B cell (primary cell): ENCODE data around the gene FSHR. TPM values are rescaled to one million over a fixed set of nuclear protein-coding genes. Genes with fewer than 3 reads are reported as not detected.

Experiments
- ATAC-seq: fragments of 200-7000 bp; cut with Tn5 transposase; one replicate; pipeline ENCODE4 v1.10.0; 2021; ENCODE audit warnings: low read depth, mild to moderate bottlenecking, moderate number of reproducible peaks, moderate library complexity
- CTCF ChIA-PET: fragments of 350-600 bp; sonication (Branson Sonifier 250); formaldehyde crosslinking; loops from one replicate; lab custom pipeline; 2021; ENCODE audit warnings: antibody characterized with exemption, inconsistent platforms; lab: Charles Lee
- POLR2A ChIA-PET: fragments of 350-600 bp; sonication (Branson Sonifier 250); formaldehyde crosslinking; loops from one replicate; lab custom pipeline; 2021; ENCODE audit warnings: antibody characterized with exemption; lab: Charles Lee
- DNase-seq: peaks from one replicate; pipeline ENCODE4 v3.0.0; 2013
- H2AFZ ChIP-seq: 2 replicates; pipeline ENCODE4 v1.6.1; 2012; ENCODE audit warnings: mild to moderate bottlenecking, low read depth, low read length; ENCODE audit not compliant: insufficient read depth, poor library complexity, severe bottlenecking
- H3K27ac ChIP-seq, 2 donors: 1 replicate in 1 of 2; 2 replicates in 1 of 2; pipeline ENCODE4 v1.5.1; 2012 to 2013; ENCODE audit warnings: low read length in 2 of 2, mild to moderate bottlenecking in 2 of 2, moderate library complexity in 1 of 2
- H3K27me3 ChIP-seq, 4 experiments: fragments of 200-600 bp in 1 of 4; sonication (generic) in 1 of 4; replicated peaks in 1 of 4; 1 replicate in 2 of 4; 2 replicates in 2 of 4; pipeline versions ENCODE4 v1.6.1 to v1.7.0; 2013 to 2016; ENCODE audit warnings: low read length in 3 of 4, mild to moderate bottlenecking in 2 of 4, mixed read lengths in 1 of 4, moderate library complexity in 1 of 4; ENCODE audit not compliant: insufficient read depth in 4 of 4, control insufficient read depth in 3 of 4; ENCODE audit errors: control extremely low read depth in 1 of 4
- H3K36me3 ChIP-seq, 2 experiments: replicated peaks in 1 of 2; 1 replicate in 1 of 2; 2 replicates in 1 of 2; pipeline versions ENCODE4 v1.6.1 to v1.7.1; 2013; ENCODE audit warnings: low read length in 1 of 2; ENCODE audit not compliant: insufficient read depth in 2 of 2, control insufficient read depth in 1 of 2; ENCODE audit errors: control extremely low read depth in 1 of 2, extremely low read depth in 1 of 2
- H3K4me1 ChIP-seq, 2 donors: fragments of 200-600 bp in 1 of 2; sonication (generic) in 1 of 2; 1 replicate in 1 of 2; 2 replicates in 1 of 2; pipeline versions ENCODE4 v1.5.1 to v1.6.1; 2013 to 2017; ENCODE audit warnings: low read length in 2 of 2; ENCODE audit not compliant: control insufficient read depth in 2 of 2, insufficient read depth in 2 of 2
- H3K4me2 ChIP-seq: replicated peaks from 2 replicates; pipeline ENCODE3; 2012; ENCODE audit warnings: mild to moderate bottlenecking, low read depth, low read length; ENCODE audit not compliant: poor library complexity, severe bottlenecking
- H3K4me3 ChIP-seq, 5 experiments: fragments of 200-600 bp in 1 of 5; sonication (generic) in 1 of 5; 1 replicate in 3 of 5; 2 replicates in 2 of 5; pipeline versions ENCODE4 v1.5.1 to v1.7.0; 2011 to 2016; ENCODE audit warnings: low read length in 4 of 5, mild to moderate bottlenecking in 4 of 5, low read depth in 2 of 5, control low read depth in 1 of 5, moderate library complexity in 1 of 5; ENCODE audit not compliant: insufficient read depth in 1 of 5; ENCODE audit errors: control extremely low read depth in 1 of 5, extremely low read depth in 1 of 5
- H3K79me2 ChIP-seq: fragments of 200-600 bp; sonication (generic); one replicate; pipeline ENCODE4 v1.6.0; 2016; ENCODE audit warnings: low read length; ENCODE audit not compliant: control insufficient read depth, insufficient read depth
- H3K9ac ChIP-seq: fragments of 200-600 bp; sonication (generic); 2 replicates; pipeline ENCODE4 v1.6.1; 2017; ENCODE audit warnings: mild to moderate bottlenecking, low read length, moderate library complexity
- H3K9me3 ChIP-seq, 3 donors: one replicate each; pipeline versions ENCODE4 v1.6.1 to v1.7.1; 2013; ENCODE audit warnings: low read length in 2 of 3; ENCODE audit not compliant: control insufficient read depth in 2 of 3, insufficient read depth in 1 of 3; ENCODE audit errors: control extremely low read depth in 1 of 3
- H4K20me1 ChIP-seq: 2 replicates; pipeline ENCODE4 v1.6.0; 2012; ENCODE audit warnings: mild to moderate bottlenecking, low read length; ENCODE audit not compliant: insufficient read depth, control insufficient read depth, poor library complexity, severe bottlenecking
- H3K27ac Mint-ChIP-seq: one replicate; pipeline ENCODE4 v1.8.0; 2021; ENCODE audit warnings: mixed read lengths
- H3K27me3 Mint-ChIP-seq: one replicate; pipeline ENCODE4 v1.8.0; 2021; ENCODE audit warnings: mixed read lengths
- H3K4me1 Mint-ChIP-seq: one replicate; pipeline ENCODE4 v1.8.0; 2021; ENCODE audit warnings: mixed read lengths
- H3K4me3 Mint-ChIP-seq: one replicate; pipeline ENCODE4 v1.8.0; 2021; ENCODE audit warnings: mixed read lengths
- H3K9me3 Mint-ChIP-seq: one replicate; pipeline ENCODE4 v1.8.0; 2022; ENCODE audit warnings: mixed read lengths; ENCODE audit not compliant: insufficient read depth
- CTCF ChIP-seq: fragments of 200-600 bp; IDR thresholded peaks from one replicate; pipeline ENCODE4 v1.8.0; 2022; ENCODE audit warnings: antibody characterized with exemption, mild to moderate bottlenecking
- EZH2 ChIP-seq: IDR thresholded peaks from 2 replicates; pipeline ENCODE4 v1.6.1; 2012; ENCODE audit warnings: borderline replicate concordance, low read depth, mild to moderate bottlenecking, moderate library complexity, low read length; ENCODE audit not compliant: insufficient read depth, poor library complexity, severe bottlenecking
- WGBS: methylation state at CpG from one replicate; pipeline ENCODE4 v1.1.5; 2013; ENCODE audit warnings: missing lambda C conversion rate; ENCODE audit not compliant: insufficient coverage; 5-methylcytosine and 5-hydroxymethylcytosine counted together
- intact Hi-C: fragments of 100-400 bp; cut with micrococcal nuclease; formaldehyde crosslinking; loops from one replicate; pipeline ENCODE4 v1.10.0; 2022
- polyA plus RNA-seq: library from polyadenylated mRNA; depleted of rRNA; stranded (reverse); fragments of >200 nt; gene quantifications from 2 replicates; pipeline ENCODE4 v1.2.3, GENCODE V29; 2012
- total RNA-seq, 2 donors: library from RNA; stranded (reverse); fragments of 120-200 nt in 1 of 2; gene quantifications; 1 replicate in 1 of 2; 2 replicates in 1 of 2; pipeline versions ENCODE4 v1.2.3 to v1.2.4, GENCODE V29; 2013 to 2022

FSHR gene
- total and polyA plus RNA-seq, 2 donors (not counting 1 experiment from before 2014, with no cell fraction given), result not detected

GRCh38 chr2:49175831-49176230 lies 21.5 kb upstream of the FSHR start:
- no peak overlapping the region for H3K27ac Mint-ChIP-seq
- TF ChIP-seq CTCF (no peak), EZH2 (no peak)
- no peaks in the 10 kb centered on the region for H3K27me3 Mint-ChIP-seq
- H3K9me3 Mint-ChIP-seq, result no peaks in the 10 kb centered on the region
- H3K4me3 Mint-ChIP-seq, result no peak overlapping the region
- no peak for ATAC-seq
- Histone ChIP-seq H3K79me2 (no peaks in the 10 kb centered on the region), H3K4me2 (no peak overlapping the region), H3K27ac (no peak overlapping the region), H3K27me3 (no peaks in the 10 kb centered on the region), H3K4me1 (no peaks in the 10 kb centered on the region), H3K36me3 (no peaks in the 10 kb centered on the region), H3K9ac (no peak overlapping the region), H3K4me3 (no peak overlapping the region), H4K20me1 (no peaks in the 10 kb centered on the region), H3K9me3 (no peaks in the 10 kb centered on the region), H2AFZ (no peak overlapping the region)
- ChIA-PET POLR2A (no interaction called here), CTCF (no interaction called here)
- no peak for DNase-seq
- intact Hi-C loops, result no loop called here
- 83% methylated on average over 3 of the region's 3 CpGs for WGBS
- H3K4me1 Mint-ChIP-seq, result no peaks in the 10 kb centered on the region

GRCh38 chr2:49174750-49175149 lies 20.4 kb upstream of the FSHR start:
- ATAC-seq (no peak), DNase-seq (no peak)
- H3K9ac ChIP-seq, result no peak overlapping the region
- Mint-ChIP-seq H3K27me3 (no peaks in the 10 kb centered on the region), H3K4me3 (no peak overlapping the region), H3K27ac (no peak overlapping the region), H3K4me1 (no peaks in the 10 kb centered on the region), H3K9me3 (peaks cover 3% of the 10 kb centered on the region)
- WGBS, result 89% methylated on average over 3 of the region's 3 CpGs
- no peak overlapping the region for H3K4me2 ChIP-seq
- H3K4me1 ChIP-seq, result no peaks in the 10 kb centered on the region
- H4K20me1 ChIP-seq, result no peaks in the 10 kb centered on the region
- H3K36me3 ChIP-seq, result no peaks in the 10 kb centered on the region
- TF ChIP-seq EZH2, result no peak
- TF ChIP-seq CTCF, result no peak
- no peak overlapping the region for H2AFZ ChIP-seq
- H3K79me2 ChIP-seq, result no peaks in the 10 kb centered on the region
- no peaks in the 10 kb centered on the region for H3K27me3 ChIP-seq
- peaks cover 0 to 6% (median 0%) of the 10 kb centered on the region in 3 donors for H3K9me3 ChIP-seq
- intact Hi-C loops, result no loop called here
- no peak overlapping the region for H3K27ac ChIP-seq
- POLR2A ChIA-PET, result no interaction called here
- CTCF ChIA-PET, result no interaction called here
- no peak overlapping the region for H3K4me3 ChIP-seq
